Measurements from ENCODE around the gene STARD10. TPM values are rescaled to one million over a fixed set of nuclear protein-coding genes. Genes with fewer than 3 reads are reported as not detected.

STARD10 gene
- total and polyA plus RNA-seq, 9 donors, result 36.8 to 56.1 (median 45.8) TPM

DNA sequence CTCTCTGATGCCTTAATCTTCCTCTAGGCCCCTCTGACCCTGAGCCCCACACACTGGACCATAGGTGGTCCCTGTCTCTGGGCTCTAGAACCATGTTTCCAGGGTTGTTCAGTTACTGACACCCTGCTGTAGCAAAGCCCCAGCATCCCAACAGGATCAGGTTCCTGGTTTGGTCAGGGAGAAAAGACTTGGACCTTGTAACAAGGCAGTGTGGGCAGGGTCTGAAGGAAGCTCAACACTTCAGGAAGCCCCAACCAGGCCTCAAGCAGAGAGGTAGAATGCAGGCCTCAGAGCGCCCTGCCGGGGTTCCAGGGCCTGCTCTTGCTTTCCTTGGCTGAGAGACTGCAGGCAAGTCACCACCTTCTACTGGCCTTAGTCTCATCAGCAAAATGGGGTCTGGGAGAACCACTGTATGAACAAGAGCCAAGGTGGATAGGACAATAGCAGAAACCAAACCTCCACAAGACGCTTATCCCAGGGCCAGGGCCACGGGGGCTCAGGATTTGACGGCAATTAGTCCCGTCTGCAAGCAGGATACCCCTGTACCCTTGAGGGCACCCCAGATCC, 46.5 kb downstream of the STARD10 start:
- Histone ChIP-seq H3K4me3 (no peak overlapping the region), H3K9me3 (no peaks in the 10 kb centered on the region), H3K27me3 (no peaks in the 10 kb centered on the region), H3K36me3 (no peaks in the 10 kb centered on the region), H3K27ac (no peak overlapping the region), H3K4me1 (ENCODE audit: insufficient read depth) (peaks cover 5% of the 10 kb centered on the region)
- intact Hi-C loops (cut with DNase I), result no loop called here
- TF ChIP-seq EP300 (IDR thresholded peaks at IDR 0.05), result no peak
- 95 to 96% (median 95%) methylated on average over 6 of the region's 6 CpGs for WGBS, 3 donors
- no peak for DNase-seq

DNA sequence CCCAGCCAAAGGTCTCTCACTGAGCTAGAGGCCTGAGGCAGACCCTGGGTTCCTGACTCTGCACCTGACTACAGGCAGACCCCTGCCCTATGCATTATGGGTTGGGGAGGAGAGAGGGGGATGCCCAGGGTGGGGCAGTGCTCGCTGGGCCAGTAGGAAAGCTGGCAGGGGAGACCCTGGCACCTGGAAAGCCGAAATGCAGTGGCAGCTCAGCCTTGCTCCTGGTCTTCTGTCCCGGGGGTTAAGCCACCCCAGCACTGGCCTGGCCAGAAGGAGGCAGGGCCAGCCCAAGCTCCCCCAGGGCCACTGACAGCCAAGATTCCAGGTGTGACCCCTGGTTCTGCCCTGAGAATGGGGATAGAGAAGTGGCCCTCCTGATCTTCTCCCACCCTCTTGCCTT, 47.0 kb downstream of the STARD10 start:
- TF ChIP-seq POLR2A (IDR thresholded peaks at IDR 0.05), result no peak
- TF ChIP-seq, protein P1, sequence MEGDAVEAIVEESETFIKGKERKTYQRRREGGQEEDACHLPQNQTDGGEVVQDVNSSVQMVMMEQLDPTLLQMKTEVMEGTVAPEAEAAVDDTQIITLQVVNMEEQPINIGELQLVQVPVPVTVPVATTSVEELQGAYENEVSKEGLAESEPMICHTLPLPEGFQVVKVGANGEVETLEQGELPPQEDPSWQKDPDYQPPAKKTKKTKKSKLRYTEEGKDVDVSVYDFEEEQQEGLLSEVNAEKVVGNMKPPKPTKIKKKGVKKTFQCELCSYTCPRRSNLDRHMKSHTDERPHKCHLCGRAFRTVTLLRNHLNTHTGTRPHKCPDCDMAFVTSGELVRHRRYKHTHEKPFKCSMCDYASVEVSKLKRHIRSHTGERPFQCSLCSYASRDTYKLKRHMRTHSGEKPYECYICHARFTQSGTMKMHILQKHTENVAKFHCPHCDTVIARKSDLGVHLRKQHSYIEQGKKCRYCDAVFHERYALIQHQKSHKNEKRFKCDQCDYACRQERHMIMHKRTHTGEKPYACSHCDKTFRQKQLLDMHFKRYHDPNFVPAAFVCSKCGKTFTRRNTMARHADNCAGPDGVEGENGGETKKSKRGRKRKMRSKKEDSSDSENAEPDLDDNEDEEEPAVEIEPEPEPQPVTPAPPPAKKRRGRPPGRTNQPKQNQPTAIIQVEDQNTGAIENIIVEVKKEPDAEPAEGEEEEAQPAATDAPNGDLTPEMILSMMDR (IDR thresholded peaks at IDR 0.05), result no peak
- no peak for TF ChIP-seq EP300 (IDR thresholded peaks at IDR 0.05)
- H3K27me3 ChIP-seq, result no peaks in the 10 kb centered on the region
- no peaks in the 10 kb centered on the region for H3K9me3 ChIP-seq
- WGBS, 3 donors, result 82 to 87% (median 87%) methylated on average over 3 of the region's 3 CpGs
- H3K27ac ChIP-seq, result no peak overlapping the region
- DNase-seq, result no peak
- H3K4me1 ChIP-seq (ENCODE audit: insufficient read depth), result peaks cover 2% of the 10 kb centered on the region
- intact Hi-C loops (cut with DNase I), result no loop called here
- no peaks in the 10 kb centered on the region for H3K36me3 ChIP-seq
- no peak overlapping the region for H3K4me3 ChIP-seq

DNA sequence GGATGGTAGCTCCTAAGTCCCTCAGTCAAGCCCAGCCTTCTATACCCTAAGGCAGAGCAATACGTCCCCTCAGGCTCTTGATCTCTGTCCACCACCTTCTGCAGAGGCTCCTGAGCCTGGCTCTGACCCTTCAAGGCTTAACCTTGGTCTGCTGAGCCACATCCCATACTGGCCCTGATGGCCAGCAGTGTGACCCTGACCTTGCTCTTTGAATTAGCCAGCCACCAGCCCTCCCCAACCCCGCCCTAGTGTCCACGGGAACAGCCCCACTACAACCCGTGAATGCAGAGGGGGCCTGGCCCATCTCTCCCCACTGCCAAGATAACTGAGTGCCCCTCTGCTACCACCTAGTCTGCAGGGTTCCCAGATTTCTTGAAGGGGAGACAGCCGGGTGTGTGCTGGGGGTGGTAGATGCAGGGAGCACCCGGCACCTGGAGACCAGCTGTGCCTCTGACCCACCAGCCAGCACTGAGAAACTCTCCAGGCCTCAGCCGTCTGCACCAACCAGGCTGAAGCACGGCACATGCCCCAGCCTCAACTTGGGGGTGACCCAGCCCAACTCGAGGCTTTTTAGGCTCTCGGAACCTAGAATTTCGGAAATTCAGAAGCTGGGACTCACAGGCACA, 47.8 kb downstream of the STARD10 start:
- Histone ChIP-seq H3K9me3 (no peaks in the 10 kb centered on the region), H3K27ac (no peak overlapping the region), H3K27me3 (no peaks in the 10 kb centered on the region), H3K4me1 (ENCODE audit: insufficient read depth) (no peaks in the 10 kb centered on the region), H3K36me3 (no peaks in the 10 kb centered on the region), H3K4me3 (no peak overlapping the region)
- WGBS, 3 donors, result 76 to 84% (median 78%) methylated on average over 11 of the region's 11 CpGs
- intact Hi-C loops (cut with DNase I), result no loop called here
- TF ChIP-seq POLR2A (IDR thresholded peaks at IDR 0.05) (no peak), EP300 (IDR thresholded peaks at IDR 0.05) (no peak)
- TF ChIP-seq, protein P1 (IDR thresholded peaks at IDR 0.05), result no peak
- DNase-seq, result no peak

DNA sequence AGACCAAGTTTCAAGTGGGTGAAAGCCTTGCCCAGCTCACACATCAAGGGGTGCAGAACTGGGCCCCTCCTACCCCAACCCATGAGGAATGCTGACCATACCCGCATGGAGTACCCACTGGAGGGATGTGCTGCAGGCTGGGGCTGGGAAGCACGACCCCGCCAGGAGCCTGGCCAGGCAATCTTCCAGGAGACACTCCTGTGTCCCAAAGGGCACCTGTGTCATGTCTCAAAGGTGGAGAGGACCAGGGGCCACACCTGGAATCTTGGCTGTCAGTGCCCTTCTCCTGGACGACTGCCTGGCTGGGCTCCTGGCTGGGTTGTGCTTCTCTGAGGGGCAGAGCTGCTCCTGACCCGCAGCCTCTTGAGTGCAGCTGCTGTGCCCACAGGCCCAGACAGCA, 48.3 kb downstream of the STARD10 start:
- TF ChIP-seq, protein P1 (IDR thresholded peaks at IDR 0.05), result no peak
- no peak for TF ChIP-seq EP300 (IDR thresholded peaks at IDR 0.05)
- no peak for TF ChIP-seq POLR2A (IDR thresholded peaks at IDR 0.05)
- no peak for DNase-seq
- no peaks in the 10 kb centered on the region for H3K27me3 ChIP-seq
- 93 to 97% (median 96%) methylated on average over 5 of the region's 5 CpGs for WGBS, 3 donors
- no peaks in the 10 kb centered on the region for H3K4me1 ChIP-seq (ENCODE audit: insufficient read depth)
- H3K27ac ChIP-seq, result no peak overlapping the region
- H3K9me3 ChIP-seq, result no peaks in the 10 kb centered on the region
- H3K4me3 ChIP-seq, result no peak overlapping the region
- H3K36me3 ChIP-seq, result no peaks in the 10 kb centered on the region
- intact Hi-C loops (cut with DNase I), result no loop called here

DNA sequence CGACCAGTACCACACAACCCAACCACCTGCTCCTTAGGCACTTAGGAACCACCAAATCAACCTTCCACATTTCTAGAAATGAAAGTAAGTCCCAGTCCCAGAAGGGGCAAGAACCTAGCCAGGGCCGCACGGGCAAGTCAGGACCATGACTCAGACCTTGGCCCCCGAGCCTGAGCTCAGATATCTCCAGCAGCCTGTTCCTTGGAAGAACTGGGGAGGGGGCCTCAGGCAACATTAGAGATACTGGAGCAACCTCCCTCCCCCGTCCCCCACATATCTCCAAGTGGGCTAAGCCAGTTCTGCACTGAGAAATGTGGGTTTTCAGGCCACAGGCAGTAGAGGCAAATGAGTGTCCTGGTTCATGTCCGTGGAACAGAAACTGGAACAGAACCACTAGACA, 49.4 kb downstream of the STARD10 start:
- WGBS, 3 donors, result 81 to 87% (median 83%) methylated on average over 6 of the region's 6 CpGs
- DNase-seq, result no peak
- intact Hi-C loops (cut with DNase I), result no loop called here
- no peak for TF ChIP-seq POLR2A (IDR thresholded peaks at IDR 0.05)
- TF ChIP-seq, protein P1 (IDR thresholded peaks at IDR 0.05), result no peak
- no peaks in the 10 kb centered on the region for H3K4me1 ChIP-seq (ENCODE audit: insufficient read depth)
- no peak overlapping the region for H3K27ac ChIP-seq
- no peak overlapping the region for H3K4me3 ChIP-seq
- no peaks in the 10 kb centered on the region for H3K27me3 ChIP-seq
- H3K36me3 ChIP-seq, result no peaks in the 10 kb centered on the region
- H3K9me3 ChIP-seq, result no peaks in the 10 kb centered on the region
